C4-2B (cell line): ENCODE measurements around the gene RABEP1.

Experiments
- CTCF ChIP-seq: fragments of 450-650 bp; conservative IDR thresholded peaks from 2 replicates; pipeline ENCODE4 v1.5.1; 2017; ENCODE audit warnings: mild to moderate bottlenecking
- ZFX ChIP-seq: fragments of 450-650 bp; IDR thresholded peaks from 2 replicates; pipeline ENCODE4 v1.6.1; 2017

GRCh38 chr17:5364156-5364555 lies 82.1 kb downstream of the RABEP1 start:
- TF ChIP-seq CTCF, result no peak
- no peak for TF ChIP-seq ZFX
